Measurements from ENCODE around the gene HELQ.
"Not testable (repeated sequence)": the region's sequence is repeated elsewhere in the genome, so short reads cannot be mapped to it uniquely, and the experiment has no call there.

The HELQ gene, protein sequence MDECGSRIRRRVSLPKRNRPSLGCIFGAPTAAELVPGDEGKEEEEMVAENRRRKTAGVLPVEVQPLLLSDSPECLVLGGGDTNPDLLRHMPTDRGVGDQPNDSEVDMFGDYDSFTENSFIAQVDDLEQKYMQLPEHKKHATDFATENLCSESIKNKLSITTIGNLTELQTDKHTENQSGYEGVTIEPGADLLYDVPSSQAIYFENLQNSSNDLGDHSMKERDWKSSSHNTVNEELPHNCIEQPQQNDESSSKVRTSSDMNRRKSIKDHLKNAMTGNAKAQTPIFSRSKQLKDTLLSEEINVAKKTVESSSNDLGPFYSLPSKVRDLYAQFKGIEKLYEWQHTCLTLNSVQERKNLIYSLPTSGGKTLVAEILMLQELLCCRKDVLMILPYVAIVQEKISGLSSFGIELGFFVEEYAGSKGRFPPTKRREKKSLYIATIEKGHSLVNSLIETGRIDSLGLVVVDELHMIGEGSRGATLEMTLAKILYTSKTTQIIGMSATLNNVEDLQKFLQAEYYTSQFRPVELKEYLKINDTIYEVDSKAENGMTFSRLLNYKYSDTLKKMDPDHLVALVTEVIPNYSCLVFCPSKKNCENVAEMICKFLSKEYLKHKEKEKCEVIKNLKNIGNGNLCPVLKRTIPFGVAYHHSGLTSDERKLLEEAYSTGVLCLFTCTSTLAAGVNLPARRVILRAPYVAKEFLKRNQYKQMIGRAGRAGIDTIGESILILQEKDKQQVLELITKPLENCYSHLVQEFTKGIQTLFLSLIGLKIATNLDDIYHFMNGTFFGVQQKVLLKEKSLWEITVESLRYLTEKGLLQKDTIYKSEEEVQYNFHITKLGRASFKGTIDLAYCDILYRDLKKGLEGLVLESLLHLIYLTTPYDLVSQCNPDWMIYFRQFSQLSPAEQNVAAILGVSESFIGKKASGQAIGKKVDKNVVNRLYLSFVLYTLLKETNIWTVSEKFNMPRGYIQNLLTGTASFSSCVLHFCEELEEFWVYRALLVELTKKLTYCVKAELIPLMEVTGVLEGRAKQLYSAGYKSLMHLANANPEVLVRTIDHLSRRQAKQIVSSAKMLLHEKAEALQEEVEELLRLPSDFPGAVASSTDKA
- 26.3 to 46.9 reads per million in 2 experiments for total RNA-seq

DNA sequence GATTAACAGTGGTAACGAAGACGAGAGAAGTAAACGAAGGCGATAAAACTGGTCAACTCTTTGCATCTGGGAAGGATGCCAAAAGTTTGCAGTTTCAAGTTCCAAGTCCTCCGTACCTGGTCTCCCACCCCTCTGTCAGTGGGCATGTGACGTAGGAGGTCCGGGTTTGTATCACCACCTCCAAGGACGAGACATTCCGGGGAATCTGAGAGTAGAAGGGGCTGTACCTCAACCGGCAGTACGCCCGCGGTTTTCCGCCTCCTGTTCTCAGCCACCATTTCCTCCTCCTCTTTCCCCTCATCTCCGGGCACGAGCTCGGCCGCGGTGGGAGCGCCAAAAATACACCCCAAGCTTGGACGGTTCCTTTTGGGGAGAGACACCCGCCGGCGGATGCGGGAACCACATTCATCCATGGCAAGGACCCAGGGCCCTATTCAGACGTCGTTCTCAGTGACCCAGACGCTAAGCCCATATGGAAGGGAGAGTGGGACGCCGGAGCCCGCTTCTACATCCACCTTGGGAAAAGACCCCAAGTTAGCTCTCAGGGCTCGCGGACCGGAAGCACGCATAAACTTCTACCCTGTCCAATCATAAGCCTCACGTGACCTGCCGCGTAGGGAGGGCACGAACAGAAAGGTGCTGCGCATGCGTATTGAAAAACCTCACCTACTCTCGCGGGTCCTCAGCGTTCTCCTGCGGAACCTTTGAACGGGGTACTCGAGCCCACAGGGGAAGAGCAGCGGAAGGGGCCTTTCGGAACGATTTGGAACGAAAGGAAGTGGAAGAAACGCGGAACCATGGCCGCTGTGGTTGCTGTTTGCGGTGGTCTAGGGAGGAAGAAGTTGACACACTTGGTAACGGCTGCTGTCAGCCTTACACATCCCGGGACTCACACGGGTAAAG lies at the start of gene HELQ, which contains the start of gene MRPS18C:
HELQ (minus strand) TSS at position 543 of the 903 bp plus-strand sequence; CDS start at position 413, 130 bp downstream.
MRPS18C (plus strand) TSS at position 778 of the 903 bp plus-strand sequence; CDS start at position 798, 20 bp downstream.
- peak; percentile 94 for DNase-seq (ENCODE audit: low read depth)

DNA sequence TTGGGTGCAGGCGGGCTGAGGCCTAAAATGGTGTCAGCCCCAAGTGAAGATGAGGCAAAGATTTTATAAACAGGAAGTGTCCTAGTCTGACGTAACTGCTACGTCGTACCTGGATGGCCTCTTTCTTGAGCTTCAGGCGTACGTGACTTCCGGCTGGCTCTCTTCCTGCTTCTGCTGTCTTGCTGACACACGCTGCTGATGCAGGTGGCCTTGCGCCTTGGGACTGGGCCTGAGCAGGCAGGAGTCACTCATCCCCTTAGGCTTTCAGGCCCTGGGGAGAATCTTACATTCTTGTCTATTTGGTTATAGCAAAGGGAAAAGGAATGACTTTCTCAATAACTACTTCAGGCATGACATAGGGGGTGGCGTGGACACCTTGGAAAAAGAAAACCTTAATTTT lies 49.4 kb upstream of the HELQ start:
- no peak for DNase-seq (ENCODE audit: low read depth)

DNA sequence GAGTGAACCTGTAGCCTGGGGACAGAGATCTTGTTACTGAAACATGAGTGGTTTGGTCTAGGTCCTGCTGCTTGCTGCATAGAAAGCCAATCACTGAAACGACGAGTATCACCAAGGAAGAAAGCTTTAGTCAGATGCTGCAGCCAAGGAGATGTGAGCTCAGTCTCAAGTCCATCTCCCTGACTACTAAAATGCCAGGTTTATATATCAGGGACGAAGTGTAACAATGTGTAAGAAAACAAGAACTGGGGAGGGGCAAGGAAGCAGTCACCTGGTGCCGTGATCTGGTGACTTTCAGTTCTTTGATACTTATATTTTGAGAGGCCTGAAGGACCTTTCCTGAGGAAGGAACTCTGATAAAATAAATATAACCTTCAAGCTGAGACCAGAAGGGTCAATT lies 48.9 kb upstream of the HELQ start:
- DNase-seq (ENCODE audit: low read depth), result no peak

DNA sequence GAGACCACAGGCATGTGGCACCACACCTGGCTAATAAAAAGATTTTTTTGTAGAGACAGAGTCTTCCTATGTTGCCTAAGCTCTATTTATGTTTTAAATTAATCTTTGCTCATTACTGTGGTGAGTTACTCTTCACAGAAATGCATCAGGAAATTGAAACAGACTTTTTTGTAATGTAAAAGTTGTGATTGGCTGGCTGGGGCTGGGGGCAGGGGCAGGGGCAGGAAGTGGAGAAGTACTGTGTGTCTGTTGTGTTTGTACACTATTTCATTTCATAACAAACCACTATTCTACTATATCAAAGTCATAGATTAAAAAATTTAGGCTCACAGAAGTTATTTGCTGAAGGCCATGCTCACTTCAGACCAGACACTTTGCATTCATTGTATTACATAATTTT lies 48.4 kb upstream of the HELQ start:
- DNase-seq (ENCODE audit: low read depth), result no peak

DNA sequence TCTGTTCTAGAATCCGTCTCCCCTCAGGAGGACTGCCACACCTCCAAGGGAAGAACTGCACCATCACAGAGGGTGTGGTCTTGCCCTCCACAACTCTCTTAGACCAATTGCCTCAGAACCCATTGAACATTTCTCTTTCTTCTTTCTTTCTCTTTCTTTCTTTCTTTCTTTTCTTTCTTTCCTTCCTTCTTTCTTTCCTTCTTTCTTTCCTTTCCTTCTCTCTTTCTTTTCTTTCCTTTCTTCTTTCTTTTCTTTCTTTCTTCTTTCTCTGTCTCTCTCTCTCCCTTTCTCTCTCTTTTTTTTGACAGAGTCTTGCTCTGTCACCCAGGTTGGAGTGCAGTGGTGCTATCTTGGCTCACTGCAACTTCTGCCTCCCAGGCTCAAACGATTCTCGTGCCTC lies 46.0 kb upstream of the HELQ start:
- not testable (repeated sequence) for DNase-seq (ENCODE audit: low read depth)

DNA sequence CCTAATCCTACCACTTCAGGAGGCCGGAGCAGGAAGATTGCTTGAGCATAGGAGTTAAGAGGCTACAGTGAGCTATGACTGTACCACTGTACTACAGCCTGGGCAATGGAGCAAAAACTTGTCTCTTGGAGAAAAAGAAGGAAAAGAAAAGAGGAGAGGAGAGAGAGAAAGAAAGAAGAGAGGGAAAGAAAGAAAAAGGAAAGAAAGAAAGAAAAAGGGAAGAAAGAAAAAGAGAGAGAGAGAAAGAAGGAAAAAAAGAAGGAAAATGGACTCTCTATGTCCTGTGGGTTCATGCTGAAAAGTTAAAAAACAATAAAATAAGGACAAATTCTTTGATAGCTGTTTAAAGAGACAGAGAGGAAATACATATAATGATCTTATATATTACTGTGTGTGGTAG lies 42.6 kb upstream of the HELQ start:
- DNase-seq (ENCODE audit: low read depth), result no peak

DNA sequence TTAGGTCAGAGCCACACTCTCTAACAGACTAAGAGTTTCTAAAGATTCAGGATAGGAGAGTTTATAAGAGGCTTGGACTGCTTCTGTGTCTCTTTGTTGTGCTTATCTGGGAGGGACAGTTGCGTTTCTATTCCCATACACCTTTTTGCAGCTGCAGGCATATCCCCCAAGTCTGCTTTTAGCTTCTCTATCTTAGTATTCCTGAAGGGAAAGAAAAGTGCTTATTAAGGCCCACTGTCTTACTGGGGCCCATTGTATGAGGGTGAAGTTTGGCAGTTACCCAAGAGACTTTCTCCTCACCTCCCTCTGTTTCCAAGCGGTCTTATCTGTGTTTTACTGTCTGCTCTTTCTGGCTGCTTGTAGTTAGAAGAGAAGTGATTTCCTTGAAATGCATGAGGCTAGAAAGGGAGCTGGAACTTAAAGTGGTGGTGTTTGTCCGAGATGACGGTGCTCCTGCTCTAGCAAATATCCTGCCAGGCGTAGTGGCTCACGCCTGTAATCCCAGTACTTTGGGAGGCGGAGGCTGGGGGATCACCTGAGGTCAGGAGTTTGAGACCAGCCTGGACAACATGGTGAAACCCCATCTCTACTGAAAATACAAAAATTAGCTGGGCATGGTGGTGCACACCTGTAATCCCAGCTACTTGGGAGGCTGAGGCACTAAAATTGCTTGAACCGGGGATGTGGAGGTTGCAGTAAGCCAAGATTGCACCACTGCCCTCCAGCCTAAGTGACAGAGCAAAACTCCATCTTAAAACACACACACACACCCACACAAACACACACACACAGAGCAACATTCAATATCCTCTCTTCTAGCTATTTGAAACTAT lies 40.7 kb upstream of the HELQ start:
- DNase-seq (ENCODE audit: low read depth), result not testable (repeated sequence)

DNA sequence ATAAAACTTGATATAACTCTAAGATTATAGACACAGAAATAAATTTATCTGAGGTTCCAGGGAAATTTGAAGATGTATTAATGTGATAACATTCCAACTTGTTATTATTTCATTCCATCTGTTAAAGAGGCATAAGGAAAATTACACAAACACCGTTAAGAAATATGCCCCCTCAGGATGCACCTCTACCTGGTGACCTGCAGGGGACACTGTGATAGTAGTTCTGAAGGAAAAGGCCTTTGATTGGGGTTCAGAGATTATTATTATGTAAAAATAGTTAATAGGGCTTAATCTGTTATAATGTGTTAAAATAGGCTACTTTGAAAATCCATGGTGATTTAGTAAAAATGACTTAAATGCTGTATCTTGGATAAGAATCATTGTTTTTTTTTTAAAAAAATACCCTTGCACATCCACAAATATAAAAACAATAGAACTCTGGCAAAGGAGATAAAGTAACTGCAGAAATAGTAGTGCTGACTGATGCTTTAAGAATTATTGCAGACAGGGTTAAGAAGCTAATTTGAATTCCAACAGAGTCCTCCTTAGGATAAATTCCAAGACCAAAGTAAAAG lies 35.3 kb upstream of the HELQ start:
- no peak for DNase-seq (ENCODE audit: low read depth)

DNA sequence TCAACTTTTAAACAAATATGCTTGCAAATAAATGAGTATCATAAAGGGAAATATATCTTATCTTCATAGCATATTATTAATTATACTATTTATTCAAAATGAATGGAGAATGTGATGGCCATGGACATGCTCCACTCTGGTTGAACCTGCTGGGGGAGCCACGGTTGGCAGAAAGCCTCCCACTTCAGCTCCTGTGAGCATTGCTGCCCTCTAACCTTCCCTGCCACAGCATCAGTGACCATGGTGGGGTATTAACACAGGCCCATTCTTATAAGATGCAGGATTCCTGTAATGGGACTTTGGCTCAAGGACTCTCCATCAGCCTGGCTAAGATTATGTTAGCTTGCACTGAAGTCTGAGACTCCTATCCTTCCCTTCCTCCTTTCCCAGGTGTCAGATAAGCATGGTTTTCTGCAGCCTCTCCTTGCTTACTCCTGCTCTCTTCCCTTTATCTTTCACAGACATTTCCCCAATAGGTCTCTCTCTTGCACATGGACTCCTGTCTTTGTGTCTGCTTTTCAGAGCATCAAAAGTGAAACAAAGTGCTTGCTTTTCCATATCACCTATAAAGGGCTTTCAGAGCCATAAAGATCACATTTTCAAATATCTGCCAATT lies 34.2 kb upstream of the HELQ start:
- DNase-seq (ENCODE audit: low read depth), result no peak

DNA sequence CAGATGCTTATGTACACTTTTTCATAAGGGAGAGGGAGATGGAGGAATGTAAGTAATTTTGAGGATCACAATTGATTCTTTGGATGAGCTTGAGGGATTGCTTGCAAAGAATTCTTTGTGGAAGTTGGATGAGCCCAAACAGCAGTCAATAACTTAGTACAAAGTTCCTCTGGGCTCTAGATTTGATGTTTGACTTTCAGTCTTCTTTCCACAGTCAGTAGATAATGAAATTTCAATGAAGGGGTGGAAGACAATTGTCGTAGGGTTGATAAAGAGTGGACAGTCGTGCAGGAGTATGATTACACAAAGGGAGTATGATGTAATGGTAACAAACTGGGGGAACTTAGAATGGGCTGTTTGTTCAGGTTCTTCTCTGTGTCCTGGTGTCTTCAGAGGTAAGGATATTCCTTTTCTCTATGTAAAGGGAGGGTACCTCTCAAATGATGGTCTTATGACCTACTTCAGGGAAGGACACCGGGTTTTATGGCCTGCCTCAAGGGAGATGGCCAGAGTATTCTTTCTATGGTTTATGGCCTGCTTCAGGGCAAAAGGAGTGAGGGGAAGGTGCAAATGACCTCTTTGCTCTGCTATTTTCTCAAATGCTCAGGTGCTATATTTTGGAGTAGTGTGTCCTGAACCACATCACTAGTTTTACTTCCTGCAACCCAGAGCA lies 31.0 kb upstream of the HELQ start:
- DNase-seq (ENCODE audit: low read depth), result no peak

DNA sequence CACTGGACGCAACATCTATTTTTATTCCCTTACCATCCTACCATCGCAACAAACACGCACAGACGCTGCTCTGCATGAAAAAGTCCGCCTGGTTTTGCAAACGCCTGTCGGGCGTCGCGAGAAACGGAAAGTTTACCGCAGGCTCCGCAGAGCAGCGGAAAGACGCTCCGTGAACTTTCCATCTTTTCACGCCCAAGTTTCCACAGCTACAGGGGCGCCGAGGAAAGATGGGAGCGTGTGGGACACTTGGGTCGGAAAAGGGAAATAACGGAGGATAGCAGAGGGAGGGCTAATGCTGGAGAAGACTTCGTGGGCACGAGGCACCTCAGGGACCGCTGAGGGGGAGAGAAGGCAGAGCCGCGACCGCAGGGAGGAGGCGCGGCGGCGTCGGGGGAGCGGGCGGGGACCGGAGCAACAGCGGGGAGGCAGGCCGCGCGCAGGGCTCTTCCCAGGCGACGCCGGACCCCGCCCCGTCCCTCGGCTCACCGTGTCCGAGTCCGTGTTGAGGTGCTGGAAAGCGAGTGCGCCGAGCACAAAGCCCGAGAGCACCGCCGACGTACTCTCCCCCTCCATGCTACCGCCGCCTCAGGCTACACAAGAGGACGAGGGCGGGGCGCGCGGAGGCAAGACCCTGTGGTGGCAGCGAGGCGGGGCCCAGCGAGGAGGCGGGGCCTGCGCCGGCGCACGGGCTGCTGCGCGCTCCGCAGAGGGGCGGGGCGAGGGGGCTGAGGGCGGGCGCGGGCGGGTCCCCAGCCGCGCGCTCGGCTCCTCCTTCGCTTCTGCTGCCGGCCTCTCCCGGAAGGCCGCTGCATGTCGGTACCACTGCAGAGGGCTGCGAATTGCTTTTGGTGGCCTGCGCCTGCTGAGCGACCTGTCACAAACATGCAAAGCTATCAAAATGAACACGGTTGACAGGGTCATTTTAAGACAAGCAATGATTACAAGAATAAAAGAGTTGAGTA lies 29.2 kb upstream of the HELQ start, which contains the start of gene ABRAXAS1:
ABRAXAS1 (minus strand) TSS at position 601 of the 962 bp plus-strand sequence; CDS start at position 573, 28 bp downstream.
- DNase-seq (ENCODE audit: low read depth), result peak; percentile 91

DNA sequence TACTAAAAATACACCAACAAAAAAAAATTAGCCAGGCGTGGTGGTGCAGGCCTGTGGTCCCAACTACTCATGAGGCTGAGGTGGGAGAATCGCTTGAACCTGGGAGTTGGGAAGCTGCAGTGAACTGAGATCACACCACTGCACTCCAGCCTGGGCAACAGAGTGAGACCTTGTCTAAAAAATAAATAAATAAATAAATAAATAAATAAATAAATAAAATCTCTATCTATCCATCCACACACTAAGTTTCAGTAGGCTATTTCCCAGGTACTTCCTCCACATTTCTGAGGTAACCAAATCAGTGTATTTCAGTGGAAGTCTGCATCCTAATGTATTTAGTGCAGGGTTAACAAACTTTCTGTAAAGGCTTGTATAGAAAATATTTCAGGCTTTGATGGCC lies 18.3 kb upstream of the HELQ start:
- no peak for DNase-seq (ENCODE audit: low read depth)

DNA sequence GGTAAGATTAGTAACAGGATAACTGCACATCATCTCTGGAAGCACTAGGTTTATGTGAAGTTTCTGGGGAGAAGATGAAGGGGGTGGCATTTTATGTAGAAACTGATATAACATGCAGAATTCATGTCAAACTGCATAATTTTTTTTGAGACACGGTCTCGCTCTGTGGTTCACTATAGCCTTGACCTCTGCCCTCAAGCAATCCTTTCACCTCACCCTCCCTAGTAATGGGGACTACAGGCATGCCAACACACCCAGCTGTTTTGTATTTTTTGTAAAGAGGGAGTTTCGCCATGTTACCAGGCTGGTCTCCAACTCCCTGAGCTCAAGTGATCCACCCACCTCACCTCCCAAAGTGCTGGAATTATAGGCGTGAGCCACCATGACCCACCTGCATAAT lies 17.8 kb upstream of the HELQ start:
- no peak for DNase-seq (ENCODE audit: low read depth)

DNA sequence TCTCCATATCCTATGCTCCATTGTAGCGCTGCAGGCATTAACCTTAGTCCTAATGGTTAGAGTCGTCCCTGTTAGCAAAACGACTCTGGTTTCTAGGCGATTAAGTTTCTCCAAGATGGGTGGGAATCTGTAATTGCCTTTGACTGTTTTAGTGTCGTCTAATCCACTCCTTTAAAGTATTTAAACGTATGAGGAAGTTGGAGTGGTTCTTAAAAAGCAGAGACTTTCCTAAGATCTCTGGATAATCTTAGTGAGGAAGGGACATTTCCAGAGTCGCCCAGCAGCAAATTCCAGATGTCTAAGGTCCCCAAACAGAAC lies 520 bp upstream of the HELQ start:
- DNase-seq (ENCODE audit: low read depth), result no peak

DNA sequence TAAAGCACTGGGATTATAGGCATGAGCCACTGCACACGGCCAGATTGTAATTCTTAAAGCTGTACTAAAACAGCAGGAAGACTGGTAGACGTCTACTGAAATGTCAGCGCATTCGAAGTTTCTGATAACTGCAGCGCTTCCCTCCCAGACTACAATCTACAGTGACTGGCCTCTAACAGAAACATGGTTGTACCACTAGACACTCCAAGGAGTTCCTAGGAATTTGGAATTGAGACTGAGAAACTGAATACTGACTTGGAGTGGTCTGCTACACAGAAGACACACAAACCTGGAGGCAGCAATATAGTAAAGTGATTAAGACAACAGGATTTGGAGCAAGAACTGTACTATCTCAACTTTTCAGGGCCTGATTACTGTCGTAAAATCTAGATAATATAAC lies 937 bp downstream of the HELQ start:
- DNase-seq (ENCODE audit: low read depth), result no peak

DNA sequence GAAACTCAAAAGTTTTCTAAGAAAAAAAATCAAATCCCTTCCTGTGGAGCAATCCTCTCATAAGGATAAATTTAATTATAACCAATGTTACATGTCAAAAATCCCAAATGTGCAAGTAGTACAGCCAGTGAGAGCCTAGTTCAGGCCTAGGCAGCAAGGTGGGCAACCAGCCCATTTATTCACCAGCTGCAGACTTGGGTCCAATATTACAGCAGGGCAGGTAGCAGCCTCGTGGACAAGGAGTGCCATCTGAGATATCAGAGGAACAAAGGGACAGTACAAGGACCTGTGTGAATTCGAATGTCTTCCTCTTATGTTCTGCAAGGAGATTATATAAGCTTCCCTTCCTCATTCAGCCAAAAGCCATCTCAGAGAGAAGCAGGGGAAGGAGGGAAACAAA lies 6.6 kb downstream of the HELQ start:
- DNase-seq (ENCODE audit: low read depth), result no peak

DNA sequence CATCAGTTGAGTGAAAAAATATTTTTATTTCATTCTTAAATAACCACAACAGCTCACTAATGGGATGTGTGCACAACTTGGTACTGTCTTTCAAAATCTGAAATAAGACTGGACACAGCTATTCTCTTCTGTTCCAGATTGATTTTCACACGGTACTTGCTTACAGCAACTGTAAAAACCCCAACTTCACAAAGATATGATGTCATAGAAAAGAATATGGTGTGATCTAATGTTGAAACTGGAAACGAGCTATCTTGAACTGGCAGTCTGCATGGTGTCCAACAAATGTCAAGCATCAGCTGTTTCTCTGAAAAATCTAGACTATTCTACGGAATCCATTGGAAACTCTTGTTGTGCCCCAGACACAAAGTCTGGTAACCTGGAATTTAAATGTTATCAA lies 14.7 kb downstream of the HELQ start:
- no peak for DNase-seq (ENCODE audit: low read depth)
